Erythroblast (primary cell): Measurements from ENCODE around the gene EPN2.

Experiments used
- GATA1 ChIP-seq: IDR thresholded peaks from 2 replicates; pipeline ENCODE4 v1.6.1; 2011; ENCODE audit warnings: low read depth, mild to moderate bottlenecking, control low read depth, low read length, moderate library complexity
- POLR2A ChIP-seq: IDR thresholded peaks from 2 replicates; pipeline ENCODE4 v1.6.1; 2011; ENCODE audit warnings: mild to moderate bottlenecking, low read length

- no peak for TF ChIP-seq POLR2A
- TF ChIP-seq GATA1, result no peak
Observed at GRCh38 chr17:19306160-19307111, 69.3 kb downstream of the EPN2 start.
